ENCODE measurements around the gene ZNF324.

ZNF324 gene

GRCh38 chr19:58511353-58512208 lies 44.7 kb downstream of the ZNF324 start, which contains the start of gene SLC27A5:
Gene SLC27A5, minus strand, starts transcription at chr19:58511992. Its CDS starts 37 bp downstream, at chr19:58511955.
- no peak for ATAC-seq
- TF ChIP-seq ESRRG (CRISPR knock-in tag; IDR thresholded peaks at IDR 0.05) (no peak), GLIS3 (CRISPR knock-in tag; IDR thresholded peaks at IDR 0.05) (no peak), SNAI2 (CRISPR knock-in tag; IDR thresholded peaks at IDR 0.05) (no peak), ZNF70 (CRISPR knock-in tag; IDR thresholded peaks at IDR 0.05) (no peak), PPARA (CRISPR knock-in tag; IDR thresholded peaks at IDR 0.05; ENCODE audit: borderline replicate concordance) (no peak), ZC3H10 (CRISPR knock-in tag; IDR thresholded peaks at IDR 0.05) (no peak), ZNF8 (CRISPR knock-in tag; IDR thresholded peaks at IDR 0.05) (no peak), ZFP30 (CRISPR knock-in tag; IDR thresholded peaks at IDR 0.05) (no peak), ARNTL (CRISPR knock-in tag; IDR thresholded peaks at IDR 0.05; ENCODE audit: borderline replicate concordance, low read depth) (no peak), ZFP3 (CRISPR knock-in tag; IDR thresholded peaks at IDR 0.05) (no peak), TCF4 (CRISPR knock-in tag; IDR thresholded peaks at IDR 0.05; ENCODE audit: borderline replicate concordance) (no peak), TOX (CRISPR knock-in tag; IDR thresholded peaks at IDR 0.05; ENCODE audit: borderline replicate concordance) (no peak), ISL1 (CRISPR knock-in tag; IDR thresholded peaks at IDR 0.05) (no peak), ZNF565 (CRISPR knock-in tag; conservative IDR thresholded peaks at IDR 0.05; ENCODE audit: low read depth) (no peak), OSR1 (CRISPR knock-in tag; IDR thresholded peaks at IDR 0.05) (no peak)
- TF ChIP-seq, protein P1, sequence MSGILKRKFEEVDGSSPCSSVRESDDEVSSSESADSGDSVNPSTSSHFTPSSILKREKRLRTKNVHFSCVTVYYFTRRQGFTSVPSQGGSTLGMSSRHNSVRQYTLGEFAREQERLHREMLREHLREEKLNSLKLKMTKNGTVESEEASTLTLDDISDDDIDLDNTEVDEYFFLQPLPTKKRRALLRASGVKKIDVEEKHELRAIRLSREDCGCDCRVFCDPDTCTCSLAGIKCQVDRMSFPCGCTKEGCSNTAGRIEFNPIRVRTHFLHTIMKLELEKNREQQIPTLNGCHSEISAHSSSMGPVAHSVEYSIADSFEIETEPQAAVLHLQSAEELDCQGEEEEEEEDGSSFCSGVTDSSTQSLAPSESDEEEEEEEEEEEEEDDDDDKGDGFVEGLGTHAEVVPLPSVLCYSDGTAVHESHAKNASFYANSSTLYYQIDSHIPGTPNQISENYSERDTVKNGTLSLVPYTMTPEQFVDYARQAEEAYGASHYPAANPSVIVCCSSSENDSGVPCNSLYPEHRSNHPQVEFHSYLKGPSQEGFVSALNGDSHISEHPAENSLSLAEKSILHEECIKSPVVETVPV (CRISPR knock-in tag; IDR thresholded peaks at IDR 0.05), result no peak
- TF ChIP-seq, protein P2, sequence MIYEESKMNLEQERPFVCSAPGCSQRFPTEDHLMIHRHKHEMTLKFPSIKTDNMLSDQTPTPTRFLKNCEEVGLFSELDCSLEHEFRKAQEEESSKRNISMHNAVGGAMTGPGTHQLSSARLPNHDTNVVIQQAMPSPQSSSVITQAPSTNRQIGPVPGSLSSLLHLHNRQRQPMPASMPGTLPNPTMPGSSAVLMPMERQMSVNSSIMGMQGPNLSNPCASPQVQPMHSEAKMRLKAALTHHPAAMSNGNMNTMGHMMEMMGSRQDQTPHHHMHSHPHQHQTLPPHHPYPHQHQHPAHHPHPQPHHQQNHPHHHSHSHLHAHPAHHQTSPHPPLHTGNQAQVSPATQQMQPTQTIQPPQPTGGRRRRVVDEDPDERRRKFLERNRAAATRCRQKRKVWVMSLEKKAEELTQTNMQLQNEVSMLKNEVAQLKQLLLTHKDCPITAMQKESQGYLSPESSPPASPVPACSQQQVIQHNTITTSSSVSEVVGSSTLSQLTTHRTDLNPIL (CRISPR knock-in tag; IDR thresholded peaks at IDR 0.05; ENCODE audit: low read depth), result no peak

DNA sequence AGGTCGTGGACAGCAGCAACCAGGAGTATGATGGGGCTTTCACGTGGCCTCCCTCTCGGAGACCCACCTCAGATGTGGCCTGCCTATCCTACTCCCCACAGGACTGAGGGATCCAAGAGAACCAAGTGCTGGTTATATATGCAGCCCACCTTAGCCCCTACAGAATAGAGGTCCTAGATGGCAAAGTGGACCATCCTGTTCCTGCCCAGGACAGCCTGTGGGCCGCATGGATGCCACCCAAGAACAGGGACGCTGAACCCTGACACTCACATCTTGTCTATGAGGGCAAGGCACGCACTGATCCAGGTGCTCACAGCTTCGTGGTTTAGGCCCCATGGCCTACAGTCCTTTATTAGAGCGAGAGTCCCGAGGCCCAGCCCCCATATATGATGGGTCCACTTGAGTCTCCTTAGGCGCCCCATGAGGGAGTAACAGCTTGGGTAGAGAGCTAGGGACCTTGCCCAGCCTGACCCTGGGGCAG lies 46.4 kb downstream of the ZNF324 start:
- no peak for TF ChIP-seq TSHZ2 (CRISPR knock-in tag; IDR thresholded peaks at IDR 0.05)
- no peak for ATAC-seq

DNA sequence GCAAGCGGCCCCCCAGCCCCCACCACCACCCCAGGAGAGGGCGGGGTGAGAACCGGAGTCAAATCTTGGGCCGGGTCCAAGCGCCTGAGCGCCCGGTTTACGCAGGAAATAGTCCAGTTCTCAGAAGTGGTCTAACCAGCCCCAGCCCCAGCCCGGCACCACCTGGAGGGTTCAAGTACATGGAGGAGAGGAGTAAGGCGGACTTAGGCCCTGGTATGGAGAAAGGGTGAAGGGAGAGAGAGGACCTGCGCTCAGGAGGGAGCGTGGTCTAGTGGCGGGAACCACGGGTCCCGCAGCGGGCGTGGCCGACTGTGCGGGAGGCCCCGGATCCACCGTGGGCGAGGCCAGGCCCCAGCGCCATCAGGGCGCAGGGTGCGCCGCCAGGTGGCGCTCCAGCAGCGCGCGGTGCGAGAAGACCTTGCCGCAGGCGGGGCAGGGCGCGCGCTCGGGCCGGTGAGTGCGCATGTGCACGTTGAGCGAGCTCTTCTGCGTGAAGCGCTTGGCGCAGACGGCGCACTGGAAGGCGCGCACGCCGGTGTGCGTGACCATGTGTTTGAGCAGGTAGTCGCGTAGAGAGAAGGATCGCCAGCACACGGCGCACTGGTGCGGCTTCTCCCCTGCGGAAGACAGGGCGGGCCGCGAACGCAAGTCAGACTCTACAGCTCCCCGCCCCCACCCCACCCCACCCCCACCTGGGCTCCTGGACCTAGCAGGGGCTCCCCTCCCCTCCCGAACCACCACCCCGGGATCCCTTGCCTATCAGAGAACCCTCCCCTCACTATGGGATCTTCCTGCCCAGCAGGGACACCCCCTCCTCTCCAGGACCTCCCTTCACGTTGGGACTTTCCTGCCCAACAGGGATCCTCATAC lies 47.0 kb downstream of the ZNF324 start:
- no peak for TF ChIP-seq POU6F1 (CRISPR knock-in tag; IDR thresholded peaks at IDR 0.05; ENCODE audit: borderline replicate concordance, low read depth)
- TF ChIP-seq ZNF70 (CRISPR knock-in tag; IDR thresholded peaks at IDR 0.05), result no peak
- TF ChIP-seq TCF4 (CRISPR knock-in tag; IDR thresholded peaks at IDR 0.05; ENCODE audit: borderline replicate concordance), result no peak
- no peak for TF ChIP-seq SNAI2 (CRISPR knock-in tag; IDR thresholded peaks at IDR 0.05)
- TF ChIP-seq, protein P1 (CRISPR knock-in tag; IDR thresholded peaks at IDR 0.05), result no peak
- TF ChIP-seq, protein P3, sequence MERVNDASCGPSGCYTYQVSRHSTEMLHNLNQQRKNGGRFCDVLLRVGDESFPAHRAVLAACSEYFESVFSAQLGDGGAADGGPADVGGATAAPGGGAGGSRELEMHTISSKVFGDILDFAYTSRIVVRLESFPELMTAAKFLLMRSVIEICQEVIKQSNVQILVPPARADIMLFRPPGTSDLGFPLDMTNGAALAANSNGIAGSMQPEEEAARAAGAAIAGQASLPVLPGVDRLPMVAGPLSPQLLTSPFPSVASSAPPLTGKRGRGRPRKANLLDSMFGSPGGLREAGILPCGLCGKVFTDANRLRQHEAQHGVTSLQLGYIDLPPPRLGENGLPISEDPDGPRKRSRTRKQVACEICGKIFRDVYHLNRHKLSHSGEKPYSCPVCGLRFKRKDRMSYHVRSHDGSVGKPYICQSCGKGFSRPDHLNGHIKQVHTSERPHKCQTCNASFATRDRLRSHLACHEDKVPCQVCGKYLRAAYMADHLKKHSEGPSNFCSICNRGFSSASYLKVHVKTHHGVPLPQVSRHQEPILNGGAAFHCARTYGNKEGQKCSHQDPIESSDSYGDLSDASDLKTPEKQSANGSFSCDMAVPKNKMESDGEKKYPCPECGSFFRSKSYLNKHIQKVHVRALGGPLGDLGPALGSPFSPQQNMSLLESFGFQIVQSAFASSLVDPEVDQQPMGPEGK (CRISPR knock-in tag; IDR thresholded peaks at IDR 0.05; ENCODE audit: borderline replicate concordance), result no peak
- TF ChIP-seq BACH2 (CRISPR knock-in tag; IDR thresholded peaks at IDR 0.05; ENCODE audit: borderline replicate concordance), result no peak
- TF ChIP-seq TSHZ2 (CRISPR knock-in tag; IDR thresholded peaks at IDR 0.05), result no peak
- no peak for TF ChIP-seq OSR1 (CRISPR knock-in tag; IDR thresholded peaks at IDR 0.05)
- peak; percentile 90 for ATAC-seq
